Testis (tissue), 2 donors: ENCODE measurements around the gene TBC1D10A.

Experiments
- POLR2A ChIP-seq: fragments of 450-650 bp; IDR thresholded peaks from one replicate; pipeline ENCODE4 v1.6.1; 2017; ENCODE audit warnings: antibody characterized with exemption, mild to moderate bottlenecking, moderate library complexity
- TF ChIP-seq, protein P1 (sequence below), 3 experiments: fragments of 450-650 bp in 2 of 3; fragments of 200-600 bp in 1 of 3; sonication (generic) in 1 of 3; IDR thresholded peaks; one replicate each; pipeline ENCODE4 v1.5.1; 2016 to 2019; ENCODE audit warnings: antibody characterized with exemption in 3 of 3, mild to moderate bottlenecking in 2 of 3, moderate library complexity in 1 of 3

DNA sequence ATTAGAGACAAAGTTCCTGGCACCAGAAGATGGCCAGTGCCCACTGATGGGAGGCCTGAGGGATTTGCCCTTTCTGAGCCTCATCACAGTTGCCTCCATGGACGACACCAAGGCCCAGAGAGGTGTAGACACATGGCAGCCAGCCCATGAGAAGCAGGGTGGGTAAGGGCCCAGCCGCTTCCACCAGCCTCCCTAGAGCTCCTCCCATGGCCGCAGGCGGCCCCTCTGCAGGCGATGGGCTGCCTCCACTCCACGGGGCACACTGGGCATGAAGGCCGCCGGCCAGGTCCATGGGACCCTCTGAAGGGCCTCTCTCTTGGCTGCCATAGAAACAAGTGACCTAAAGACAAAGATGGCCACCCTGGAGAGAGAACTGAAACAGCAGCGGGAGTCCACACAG is 44.6 kb upstream of the TBC1D10A start:
- TF ChIP-seq, protein P1, sequence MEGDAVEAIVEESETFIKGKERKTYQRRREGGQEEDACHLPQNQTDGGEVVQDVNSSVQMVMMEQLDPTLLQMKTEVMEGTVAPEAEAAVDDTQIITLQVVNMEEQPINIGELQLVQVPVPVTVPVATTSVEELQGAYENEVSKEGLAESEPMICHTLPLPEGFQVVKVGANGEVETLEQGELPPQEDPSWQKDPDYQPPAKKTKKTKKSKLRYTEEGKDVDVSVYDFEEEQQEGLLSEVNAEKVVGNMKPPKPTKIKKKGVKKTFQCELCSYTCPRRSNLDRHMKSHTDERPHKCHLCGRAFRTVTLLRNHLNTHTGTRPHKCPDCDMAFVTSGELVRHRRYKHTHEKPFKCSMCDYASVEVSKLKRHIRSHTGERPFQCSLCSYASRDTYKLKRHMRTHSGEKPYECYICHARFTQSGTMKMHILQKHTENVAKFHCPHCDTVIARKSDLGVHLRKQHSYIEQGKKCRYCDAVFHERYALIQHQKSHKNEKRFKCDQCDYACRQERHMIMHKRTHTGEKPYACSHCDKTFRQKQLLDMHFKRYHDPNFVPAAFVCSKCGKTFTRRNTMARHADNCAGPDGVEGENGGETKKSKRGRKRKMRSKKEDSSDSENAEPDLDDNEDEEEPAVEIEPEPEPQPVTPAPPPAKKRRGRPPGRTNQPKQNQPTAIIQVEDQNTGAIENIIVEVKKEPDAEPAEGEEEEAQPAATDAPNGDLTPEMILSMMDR (IDR thresholded peaks at IDR 0.05): no peak
- TF ChIP-seq POLR2A: no peak
